ENCODE measurements around the gene TMEM18.

GRCh38 chr2:618422-618990 is 58.7 kb downstream of the TMEM18 start:
- TF ChIP-seq CTCF (IDR thresholded peaks at IDR 0.05; ENCODE audit: low read length) = no peak
- TF ChIP-seq EZH2 (optimal IDR thresholded peaks at IDR 0.05; ENCODE audit: low read depth, low read length) = no peak

Measured in MM.1S (cell line).